Epithelial cell of esophagus (primary cell): ENCODE measurements around the gene APBB2.

Source experiments
- DNase-seq: peaks from one replicate; pipeline ENCODE4 v3.0.0; 2010; ENCODE audit warnings: low read depth
- H3K4me3 ChIP-seq: 2 replicates; pipeline ENCODE4 v1.5.1; 2011; ENCODE audit warnings: mild to moderate bottlenecking, low read length, control low read depth
- TF ChIP-seq, protein P1 (sequence below): IDR thresholded peaks from 2 replicates; pipeline ENCODE4 v1.5.1; 2011; ENCODE audit warnings: low read depth, mild to moderate bottlenecking, low read length, control low read depth, inconsistent platforms; ENCODE audit not compliant: insufficient read depth; ENCODE audit errors: missing control alignments

Gene APBB2

DNA sequence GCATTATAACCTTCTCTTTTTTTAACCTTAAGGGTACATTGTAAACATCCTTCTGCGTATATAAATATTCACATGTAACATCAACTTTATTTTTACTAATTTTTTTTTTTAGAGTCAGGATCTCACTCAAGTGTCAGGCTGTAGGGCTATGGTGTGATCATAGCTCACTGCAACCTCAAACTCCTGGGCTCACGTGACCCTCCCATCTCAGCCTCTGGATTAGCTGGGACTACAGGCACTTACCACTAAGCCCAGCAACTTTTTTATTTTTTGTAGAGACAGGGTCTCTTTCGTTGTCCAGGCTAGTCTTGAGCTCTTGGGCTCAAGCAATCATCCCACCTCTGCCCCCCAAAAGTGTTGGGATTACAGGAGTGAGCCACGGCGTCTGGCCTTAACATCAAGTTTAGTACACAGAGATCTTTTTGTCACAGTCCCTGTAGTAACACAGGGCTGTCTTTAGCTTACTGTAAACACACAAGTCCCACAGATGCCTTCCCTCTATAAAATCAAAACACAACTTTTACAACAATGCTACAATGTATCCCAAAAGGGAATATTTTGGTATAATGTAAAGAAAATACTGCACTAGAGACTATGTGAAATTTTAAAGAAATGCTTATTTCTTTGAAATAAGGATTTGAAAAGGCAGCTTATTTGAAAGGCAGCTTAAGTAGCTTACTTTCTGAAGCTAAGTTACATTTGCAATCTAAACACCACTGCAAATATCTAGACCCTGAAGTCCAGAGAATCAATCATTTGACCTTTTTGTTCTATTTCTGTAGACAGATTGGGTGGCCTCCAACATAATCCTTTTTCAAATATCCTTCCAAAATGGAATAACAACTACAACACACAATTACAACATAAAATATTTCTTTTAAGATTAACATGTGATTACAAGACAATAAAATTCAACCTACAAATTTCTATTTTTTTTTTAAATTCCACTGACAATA, 116.0 kb downstream of the APBB2 start:
- no peak overlapping the region for H3K4me3 ChIP-seq
- DNase-seq = no peak
- TF ChIP-seq, protein P1, sequence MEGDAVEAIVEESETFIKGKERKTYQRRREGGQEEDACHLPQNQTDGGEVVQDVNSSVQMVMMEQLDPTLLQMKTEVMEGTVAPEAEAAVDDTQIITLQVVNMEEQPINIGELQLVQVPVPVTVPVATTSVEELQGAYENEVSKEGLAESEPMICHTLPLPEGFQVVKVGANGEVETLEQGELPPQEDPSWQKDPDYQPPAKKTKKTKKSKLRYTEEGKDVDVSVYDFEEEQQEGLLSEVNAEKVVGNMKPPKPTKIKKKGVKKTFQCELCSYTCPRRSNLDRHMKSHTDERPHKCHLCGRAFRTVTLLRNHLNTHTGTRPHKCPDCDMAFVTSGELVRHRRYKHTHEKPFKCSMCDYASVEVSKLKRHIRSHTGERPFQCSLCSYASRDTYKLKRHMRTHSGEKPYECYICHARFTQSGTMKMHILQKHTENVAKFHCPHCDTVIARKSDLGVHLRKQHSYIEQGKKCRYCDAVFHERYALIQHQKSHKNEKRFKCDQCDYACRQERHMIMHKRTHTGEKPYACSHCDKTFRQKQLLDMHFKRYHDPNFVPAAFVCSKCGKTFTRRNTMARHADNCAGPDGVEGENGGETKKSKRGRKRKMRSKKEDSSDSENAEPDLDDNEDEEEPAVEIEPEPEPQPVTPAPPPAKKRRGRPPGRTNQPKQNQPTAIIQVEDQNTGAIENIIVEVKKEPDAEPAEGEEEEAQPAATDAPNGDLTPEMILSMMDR = no peak

DNA sequence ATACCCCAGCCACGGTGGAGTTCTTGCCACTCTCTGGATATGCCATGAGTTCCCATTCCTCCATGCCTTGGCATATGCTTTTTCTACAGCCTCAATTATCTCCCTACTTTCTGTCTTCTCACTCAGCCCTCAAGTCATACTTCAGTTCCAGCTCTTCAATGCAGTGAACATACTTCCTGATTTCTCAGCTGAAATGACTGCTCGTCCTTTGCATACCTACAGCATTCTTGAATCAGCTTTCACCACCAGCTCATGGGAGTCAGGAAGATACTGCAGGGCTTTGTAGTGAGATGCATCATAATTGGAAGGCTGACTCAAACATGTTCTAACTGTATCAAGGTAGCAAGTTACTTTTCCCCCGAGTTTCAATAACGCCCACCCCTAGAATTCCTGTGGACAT, 118.4 kb downstream of the APBB2 start:
- peak; percentile 86 for DNase-seq
- TF ChIP-seq, protein P1 = no peak

DNA sequence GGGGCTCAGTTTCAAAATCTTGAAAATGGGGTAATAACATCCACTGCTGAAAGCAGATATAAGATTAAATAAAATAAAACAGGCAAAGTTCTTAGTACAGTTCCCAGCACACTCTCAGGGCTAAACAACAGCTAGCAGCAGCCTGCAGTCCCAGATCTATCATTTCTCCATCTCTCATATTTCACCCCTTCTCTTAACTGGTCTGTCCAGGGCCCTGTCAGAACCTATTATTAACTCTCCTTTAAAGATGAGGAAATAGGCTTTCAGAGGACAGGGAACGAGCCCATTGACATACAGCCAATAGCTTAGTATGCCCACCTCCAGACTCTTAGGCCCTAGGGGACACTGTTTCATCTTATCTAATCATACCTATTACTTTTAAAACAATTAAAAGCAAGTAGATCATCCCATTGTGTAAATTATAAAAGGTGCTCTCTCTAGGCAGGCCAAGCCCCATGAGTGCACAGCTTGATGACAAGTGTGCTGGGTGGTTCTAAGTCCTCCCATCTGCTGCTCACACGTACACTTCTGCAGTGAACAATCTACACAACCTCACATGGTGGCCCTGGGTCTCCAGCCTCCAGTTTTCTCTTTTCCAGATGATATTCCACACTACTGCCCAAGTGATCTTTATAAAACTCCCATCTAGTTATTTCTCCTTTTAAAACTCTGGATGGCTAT, 119.0 kb downstream of the APBB2 start:
- TF ChIP-seq, protein P1 = no peak
- H3K4me3 ChIP-seq = no peak overlapping the region
- DNase-seq = no peak

More for the DNA sequence above, 118.4 kb downstream of the APBB2 start:
- H3K4me3 ChIP-seq = no peak overlapping the region

DNA sequence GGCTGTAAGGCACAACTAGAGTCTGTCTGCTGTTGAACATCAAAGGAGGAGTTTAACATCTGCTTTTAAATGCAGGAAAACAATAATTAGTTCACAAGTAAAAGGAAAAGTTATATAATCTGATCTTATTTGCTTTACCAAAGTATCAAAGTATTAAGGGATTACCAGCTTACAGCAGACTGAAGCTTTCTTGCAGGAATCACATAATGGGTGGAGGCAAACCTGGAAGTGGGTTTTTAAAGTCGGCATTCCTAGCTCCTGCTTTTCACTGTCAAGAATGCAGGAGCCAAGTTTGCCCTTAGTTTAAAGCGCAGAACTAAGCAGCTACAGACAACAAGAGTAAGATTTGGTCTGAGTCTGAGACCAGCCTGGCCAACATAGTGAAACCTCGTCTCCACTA, 122.2 kb downstream of the APBB2 start:
- DNase-seq = no peak
- H3K4me3 ChIP-seq = no peak overlapping the region
- TF ChIP-seq, protein P1 = no peak

DNA sequence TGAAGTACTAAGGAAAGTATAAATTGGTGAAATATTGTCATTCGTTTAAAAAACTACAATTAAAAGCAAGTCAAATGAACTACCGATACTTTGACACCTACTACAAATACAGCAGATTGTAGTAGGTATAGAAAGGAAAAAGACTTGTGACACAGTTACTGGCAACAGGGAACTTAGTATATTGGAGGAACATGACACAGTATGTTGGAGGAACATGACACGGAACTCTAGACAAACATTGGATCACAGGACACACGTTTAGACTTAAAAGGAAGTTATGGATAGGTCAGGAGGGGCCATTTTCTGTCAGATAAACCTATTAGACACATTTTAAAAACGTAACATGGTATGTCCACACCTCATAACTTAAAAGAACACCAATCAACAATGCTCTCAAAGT, 132.5 kb downstream of the APBB2 start:
- H3K4me3 ChIP-seq = no peak overlapping the region
- TF ChIP-seq, protein P1 = no peak
- DNase-seq = no peak

DNA sequence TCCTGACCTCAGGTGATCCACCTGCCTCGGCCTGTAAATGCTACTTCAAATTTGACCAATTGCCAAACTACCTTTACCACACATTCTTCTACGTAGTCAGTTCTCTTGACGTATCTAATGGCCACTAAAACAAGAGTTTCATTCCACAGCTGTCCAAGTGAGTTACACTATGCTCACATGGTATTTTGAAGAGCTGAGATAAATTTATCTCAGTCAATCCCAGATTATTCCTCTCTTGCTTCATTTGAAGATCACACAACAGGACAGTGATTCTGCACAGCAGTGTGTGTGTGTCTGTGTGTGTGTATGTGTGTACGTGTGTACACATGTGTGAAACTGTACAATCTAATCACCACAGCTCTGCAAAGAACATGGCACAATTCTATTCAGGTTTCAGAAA, 133.4 kb downstream of the APBB2 start:
- no peak for DNase-seq
- no peak overlapping the region for H3K4me3 ChIP-seq
- TF ChIP-seq, protein P1 = no peak
